Renal cortex interstitium (tissue), 11 donors: ENCODE measurements around the gene KAT6B. TPM values are rescaled to one million over a fixed set of nuclear protein-coding genes. Genes with fewer than 3 reads are reported as not detected.
A peak's percentile ranks its signal among the peaks of the same experiment; 100 is the strongest.

ENCODE experiments used
- DNase-seq, 11 donors: peaks; one replicate each; pipeline ENCODE4 v3.0.0-alpha.2; 2013; ENCODE audit warnings: low read depth in 9 of 11, low spot score in 4 of 11; ENCODE audit errors: extremely low read depth in 1 of 11
- polyA plus RNA-seq, 3 donors: library from polyadenylated mRNA; unstranded; fragments of 120-200 nt; gene quantifications; one replicate each; pipeline ENCODE4 v1.2.1, GENCODE V29; 2013; ENCODE audit not compliant: insufficient read length in 3 of 3

KAT6B gene
- polyA plus RNA-seq, 3 donors: 43.6 to 46.5 (median 44.0) TPM

DNA sequence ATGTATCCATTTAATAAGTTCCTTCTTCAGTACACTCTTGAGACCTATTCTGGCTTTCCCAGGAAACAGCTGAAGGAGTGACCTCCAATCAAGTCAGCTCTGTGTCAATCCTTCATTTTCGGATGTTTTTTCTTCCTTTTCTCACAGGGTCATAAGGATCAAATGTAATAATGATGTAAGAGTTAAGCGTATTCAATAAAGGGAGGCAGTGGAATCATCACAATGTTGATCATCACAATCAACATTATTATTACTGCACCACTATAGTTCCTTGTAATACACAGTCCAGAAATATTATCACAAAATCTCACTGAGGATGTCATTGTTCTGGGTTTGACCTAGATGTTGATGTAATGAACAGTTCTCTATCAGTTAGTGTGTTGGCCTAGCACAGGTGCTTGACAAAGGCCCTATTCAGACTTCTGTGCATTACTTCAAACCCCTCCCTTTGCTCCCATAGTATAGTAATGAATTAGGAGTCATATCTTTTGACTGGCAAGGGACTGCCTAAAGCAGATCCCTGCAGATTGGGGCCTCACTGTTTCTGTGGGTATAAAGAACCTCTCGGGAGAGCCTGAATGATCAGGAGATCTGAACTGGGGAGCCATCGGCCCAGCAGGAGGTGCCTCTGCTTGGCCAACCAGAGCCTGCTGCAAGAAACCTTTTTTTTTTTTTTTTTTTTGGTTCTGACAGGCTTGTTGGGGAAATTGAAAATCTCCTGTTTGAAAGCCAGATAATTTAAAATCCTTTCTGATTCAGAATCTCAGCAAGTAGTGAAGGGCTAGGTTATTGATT lies 100.6 kb downstream of the KAT6B start:
- no peak for DNase-seq

DNA sequence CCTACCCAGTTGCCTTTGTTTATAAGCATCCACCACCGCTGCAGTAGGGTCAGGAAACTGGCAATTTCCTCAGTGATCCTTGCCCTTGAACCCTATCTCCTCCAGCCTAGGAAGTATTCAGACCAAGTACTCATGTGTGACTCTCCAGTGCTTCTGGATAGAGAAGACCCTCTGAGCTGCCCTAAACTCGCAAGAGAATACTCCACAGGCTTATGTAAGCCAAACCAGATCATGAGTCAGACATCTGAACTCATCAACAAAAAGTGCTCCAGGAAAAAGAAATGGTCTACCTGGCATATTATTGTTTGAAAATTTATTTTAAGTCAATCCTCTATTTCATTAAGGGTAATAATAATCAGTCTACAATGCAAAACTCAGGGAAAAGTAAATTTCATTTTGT lies 101.3 kb downstream of the KAT6B start:
- no peak for DNase-seq

DNA sequence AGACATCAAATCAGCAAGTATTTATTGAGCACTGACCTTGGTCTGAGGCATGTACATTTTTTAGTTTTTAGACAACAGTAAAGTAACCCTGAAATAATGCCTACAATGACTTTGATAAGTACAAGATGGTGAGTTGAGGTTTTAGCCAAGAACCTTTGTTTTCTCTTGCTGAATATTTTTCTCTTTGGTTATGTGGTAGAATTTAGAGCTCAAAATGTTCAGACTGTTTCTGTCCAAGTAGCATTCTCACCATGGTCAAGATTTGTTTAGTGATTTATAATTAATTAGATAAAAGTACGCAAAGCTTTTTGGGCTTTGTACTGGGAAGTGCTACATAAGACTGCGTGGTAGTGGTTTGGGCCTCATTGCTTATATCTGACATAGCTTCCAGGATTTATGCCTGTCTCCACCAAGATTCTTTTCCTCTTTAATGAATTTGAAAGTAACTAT lies 102.4 kb downstream of the KAT6B start:
- DNase-seq: peak in 1 of 11 donors; percentile 34

DNA sequence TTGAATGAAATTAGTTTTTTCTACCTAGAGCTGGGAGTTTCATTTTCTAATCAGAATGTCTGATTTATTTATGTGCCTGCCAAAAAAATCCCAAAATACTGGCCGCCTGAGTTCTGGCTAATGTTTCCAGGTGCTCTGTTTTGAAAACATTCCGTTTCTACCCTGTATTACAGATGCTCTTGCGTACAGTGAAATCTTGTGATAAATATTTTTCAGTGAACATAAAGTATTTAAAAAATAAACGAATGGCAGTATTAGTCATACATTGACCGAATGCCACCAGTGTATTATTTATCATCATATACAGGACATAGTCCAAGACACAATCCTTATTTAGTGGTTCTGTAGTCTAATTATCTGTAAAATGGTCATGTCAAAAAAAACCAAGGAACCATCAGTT lies 102.8 kb downstream of the KAT6B start:
- no peak for DNase-seq

DNA sequence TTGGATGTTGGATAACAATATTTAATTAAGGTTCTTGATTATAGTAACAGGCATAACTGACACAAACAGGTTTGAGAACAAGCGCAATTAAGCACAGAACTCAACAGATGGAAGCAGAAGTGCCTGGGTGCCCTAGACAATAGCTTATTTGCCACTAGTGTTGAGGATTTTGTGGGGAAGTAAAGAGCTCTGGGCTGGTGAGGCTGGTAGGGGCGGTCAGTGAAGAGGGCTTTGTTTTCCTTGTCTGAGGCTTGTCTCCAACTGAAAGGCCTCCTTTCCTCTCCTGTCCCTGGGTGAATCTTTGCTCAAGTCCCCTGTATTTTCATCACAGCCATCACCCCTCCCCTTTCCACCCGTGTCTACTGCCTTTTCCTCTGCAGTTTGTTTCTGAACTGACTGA lies 104.6 kb downstream of the KAT6B start:
- DNase-seq: no peak

DNA sequence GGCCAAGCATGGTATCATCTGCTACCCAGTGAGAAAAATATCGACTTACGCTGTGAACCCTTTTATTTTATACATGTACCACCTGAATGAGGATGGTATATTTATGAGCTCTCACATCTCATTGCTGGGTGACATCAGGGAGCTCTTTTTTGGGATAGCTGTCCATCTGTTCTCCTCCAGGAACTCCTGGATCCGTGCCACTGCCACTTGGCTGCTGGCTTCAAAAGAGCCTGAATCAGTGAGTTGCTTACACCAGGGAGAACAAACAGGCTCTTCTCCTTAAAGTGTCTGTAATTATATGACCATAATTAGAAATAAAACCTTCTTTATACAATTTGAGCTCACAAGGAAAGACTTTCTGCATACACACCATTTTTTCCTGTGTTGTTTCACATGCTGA lies 106.2 kb downstream of the KAT6B start:
- DNase-seq: no peak

DNA sequence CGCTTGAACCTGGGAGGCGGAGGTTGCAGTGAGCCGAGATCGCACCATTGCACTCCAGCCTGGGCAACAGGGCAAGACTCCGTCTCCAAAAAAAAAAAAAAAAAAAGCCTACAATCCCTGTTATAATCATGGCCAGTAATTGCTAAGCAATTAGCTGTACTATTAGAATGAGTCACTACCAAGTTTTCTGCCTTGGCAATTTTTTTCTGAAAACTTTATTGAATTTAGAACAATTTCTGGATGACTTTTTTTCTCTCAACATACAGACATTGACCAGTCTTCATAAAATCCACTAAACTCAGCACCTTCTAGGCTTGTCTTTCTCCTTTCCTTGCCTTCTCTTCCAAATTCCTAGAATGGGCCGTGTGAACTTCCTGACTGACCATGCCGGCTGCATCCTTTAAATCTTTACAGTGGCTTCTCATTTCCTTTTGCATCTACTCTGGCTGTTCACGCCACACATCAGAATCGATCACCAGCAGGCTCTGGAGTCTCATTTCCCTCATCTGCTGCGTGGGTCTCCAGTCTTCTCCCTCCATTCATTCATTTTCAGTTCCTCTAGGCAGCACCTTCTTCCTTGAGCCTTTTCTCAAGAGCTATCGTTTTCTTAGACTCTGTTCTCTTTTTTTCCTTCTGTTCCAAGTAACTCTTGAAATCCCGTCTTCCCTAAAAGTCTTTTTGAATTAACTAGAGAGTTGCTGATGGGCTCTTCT lies 107.9 kb downstream of the KAT6B start:
- DNase-seq: no peak

DNA sequence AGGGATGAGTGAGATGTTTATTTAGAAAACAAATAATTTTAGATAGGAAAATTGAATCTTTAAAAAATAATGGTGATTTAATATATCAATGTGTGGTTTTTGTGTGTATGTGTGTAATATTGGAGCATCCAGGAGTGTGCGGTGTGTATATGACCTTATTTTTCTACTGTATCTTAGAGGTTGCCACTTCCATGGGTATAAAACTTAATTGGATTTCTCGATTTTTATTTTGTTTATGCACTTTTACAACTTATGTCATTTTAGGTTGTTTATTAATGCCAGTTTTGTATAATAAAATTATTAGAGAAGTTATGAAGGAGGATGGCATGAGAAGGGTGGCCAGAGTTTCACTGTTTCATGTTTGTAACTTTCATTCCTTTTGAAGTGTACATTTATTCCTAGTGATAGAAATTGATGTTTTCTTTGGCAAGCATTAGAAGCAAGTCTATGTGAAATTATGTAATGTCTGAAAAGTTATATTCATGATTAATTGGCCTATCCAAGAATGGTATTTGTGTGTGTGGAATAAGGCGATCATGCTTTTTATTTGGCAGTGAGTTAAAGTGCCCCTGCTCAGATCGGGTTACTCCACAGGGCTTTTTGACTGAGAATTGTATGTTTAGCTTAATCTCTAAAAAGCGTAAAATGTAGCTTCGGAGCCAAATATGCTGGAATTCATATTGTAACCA lies 110.3 kb downstream of the KAT6B start:
- peak in 2 of 11 donors; percentile 17 to 27 for DNase-seq

DNA sequence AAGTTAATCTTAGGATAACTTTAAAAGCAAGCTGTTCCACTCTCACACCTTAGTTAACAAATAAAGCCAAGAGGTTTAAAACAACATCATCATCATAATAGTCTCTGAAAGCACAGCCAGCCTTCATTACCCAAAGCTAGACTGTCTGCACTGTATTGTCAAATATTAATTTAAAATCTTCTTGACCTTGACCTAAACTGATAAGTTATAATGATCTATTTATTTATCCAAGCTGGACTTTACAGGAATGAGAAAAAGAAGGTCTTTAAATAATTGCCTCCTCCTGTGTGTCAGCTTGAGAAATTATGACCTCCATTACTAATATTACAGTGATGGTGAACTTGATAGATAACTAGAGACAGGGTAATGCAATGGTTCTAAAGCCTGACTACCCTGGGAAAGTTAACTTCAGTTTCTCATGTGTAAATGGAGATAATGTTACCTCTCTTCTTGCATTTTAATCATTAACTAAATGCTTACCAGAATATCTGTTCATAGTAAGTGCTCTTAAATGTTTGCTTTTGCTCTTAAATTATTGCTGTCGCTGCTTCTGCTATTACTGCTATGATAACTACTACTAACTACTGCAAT lies 111.0 kb downstream of the KAT6B start:
- no peak for DNase-seq

DNA sequence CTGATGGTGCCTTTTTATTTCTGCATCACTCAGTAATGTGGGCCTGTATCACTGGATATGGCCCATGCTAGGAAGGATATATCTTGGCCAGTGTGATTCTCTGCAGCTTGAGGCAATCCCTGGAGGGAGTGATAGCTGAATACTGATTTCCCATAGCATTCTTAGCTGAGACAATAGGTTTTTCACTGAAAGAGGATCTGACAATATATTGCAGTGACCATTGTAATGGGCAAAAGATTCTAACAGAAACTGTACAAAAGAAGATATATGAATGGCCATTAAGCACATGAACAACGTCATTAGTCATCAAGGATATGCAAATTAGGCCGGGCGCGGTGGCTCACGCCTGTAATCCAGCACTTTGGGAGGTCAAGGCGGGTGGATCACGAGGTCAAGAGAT lies 117.8 kb downstream of the KAT6B start:
- no peak for DNase-seq

DNA sequence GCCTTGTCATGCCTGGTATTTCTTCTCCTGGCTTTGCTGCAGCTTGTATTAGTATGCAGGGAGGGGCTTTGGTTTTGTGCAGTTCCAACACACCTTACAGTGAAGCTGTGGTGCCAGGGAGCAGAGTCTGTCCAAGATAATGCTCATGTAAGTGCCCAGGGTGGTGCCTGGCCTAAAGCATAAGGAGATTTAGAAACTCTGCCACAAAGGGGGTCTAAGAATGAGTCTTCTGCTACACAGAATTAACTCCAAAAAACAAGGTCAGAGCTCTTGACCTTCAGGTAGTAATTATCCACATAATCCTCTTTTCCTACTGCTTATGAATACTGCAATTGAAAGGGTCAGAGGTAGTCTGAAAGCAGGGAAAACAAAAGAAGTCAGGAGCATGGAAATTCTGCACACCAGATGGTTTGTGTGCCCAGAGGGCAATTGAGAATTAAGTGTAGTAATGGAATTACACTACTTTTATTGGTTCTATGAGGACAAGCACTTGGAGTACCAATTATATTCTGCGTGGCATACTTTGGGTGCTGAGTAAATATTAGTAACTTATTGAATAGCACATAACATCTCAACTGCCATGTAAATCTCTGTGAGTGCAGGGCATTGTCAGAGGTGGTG lies 121.5 kb downstream of the KAT6B start:
- no peak for DNase-seq

DNA sequence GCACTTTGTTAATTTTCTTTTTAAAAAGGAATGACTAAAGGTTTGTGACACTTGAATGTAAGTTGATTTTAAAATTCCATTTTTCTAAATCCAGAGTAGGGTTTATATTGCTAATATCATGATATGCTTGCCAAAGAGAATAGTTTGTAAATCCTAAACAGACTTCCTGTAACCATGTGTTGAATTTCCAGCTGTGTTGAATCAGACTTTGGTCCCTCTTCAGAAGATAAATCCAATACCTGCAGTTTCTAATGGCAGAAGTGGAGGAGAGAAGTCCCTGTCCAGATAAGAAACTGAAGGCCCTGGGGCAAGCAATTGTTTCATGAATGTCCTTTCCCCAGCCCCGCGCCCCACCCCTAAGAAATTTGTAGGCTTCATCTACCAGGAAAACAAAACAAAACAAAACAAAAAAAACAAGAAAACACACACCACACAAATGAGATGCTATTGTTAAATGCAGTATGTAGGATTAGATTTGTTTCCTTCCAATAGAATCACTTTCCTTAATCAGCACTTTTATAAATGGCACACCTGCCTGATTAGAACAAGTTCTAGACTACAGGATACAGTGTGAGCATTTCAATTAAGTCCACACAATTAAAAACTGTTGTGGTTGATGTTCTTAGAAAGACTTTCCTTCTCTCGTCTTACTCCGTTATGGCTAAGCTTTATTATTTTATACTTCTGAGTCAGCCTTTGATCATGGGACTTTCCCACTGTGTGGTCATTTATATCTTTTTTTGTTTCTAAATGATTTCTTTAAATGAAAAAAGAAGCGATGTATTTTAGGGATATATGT lies 122.8 kb downstream of the KAT6B start:
- no peak for DNase-seq

DNA sequence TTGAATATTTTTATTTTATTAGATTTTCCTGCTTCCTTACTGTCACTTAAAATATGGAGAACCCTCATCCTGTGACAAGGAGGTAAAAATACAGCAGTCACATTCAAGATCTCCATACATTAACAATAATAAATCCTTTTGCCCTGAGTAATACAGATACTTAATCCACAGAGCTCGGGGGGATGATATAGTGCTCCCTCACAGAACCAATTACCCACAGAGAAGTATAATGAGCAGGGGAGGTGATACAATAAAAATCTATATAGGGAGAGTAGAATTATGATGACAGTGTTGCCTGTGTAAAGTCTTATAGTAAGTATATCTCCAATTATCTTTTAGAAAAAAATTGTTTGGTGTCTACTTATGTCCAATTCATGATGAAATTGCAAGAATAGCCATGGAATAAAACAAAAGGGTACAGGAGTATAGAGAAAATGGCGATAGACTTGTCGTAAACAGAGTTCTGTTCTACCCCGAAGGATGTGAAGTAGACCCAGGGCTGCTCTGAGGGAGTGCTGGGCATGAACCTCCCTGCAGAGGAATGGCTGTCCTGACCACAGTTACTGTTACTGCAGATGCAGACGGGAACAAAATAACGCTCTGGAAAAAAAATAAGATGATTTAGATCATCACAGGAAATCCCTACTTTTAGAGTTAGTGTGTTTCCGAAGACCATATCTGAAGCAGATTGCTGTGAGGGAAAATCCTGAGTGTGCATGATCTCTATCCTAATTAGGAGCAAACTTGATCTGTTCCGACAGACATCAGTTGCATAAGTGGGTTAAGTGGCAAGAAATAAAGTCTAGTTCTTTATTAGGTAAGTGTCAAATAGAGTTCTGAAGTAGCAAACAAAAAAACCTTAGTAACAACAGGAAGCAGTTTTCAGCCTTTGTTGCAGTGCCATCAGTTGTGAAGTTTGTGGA lies 123.7 kb downstream of the KAT6B start:
- no peak for DNase-seq

DNA sequence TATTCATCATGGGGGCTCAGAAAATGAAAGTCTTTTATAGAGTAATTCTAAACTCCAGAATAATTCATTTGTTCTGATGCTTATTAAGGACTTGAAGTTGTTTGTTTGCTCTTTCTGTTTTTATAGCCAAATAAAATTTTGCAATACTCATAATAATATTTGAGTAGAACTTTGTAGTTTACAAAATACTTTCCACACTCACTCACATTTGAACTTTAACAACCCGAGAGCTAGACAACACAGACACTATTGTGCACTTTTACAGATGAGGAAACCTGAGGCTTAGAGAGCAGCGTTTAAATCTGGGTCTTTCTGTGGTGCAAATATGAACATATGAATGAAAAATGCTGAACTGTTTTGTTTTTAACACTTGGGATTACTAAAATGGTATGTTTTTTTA lies 126.8 kb downstream of the KAT6B start:
- DNase-seq: no peak

DNA sequence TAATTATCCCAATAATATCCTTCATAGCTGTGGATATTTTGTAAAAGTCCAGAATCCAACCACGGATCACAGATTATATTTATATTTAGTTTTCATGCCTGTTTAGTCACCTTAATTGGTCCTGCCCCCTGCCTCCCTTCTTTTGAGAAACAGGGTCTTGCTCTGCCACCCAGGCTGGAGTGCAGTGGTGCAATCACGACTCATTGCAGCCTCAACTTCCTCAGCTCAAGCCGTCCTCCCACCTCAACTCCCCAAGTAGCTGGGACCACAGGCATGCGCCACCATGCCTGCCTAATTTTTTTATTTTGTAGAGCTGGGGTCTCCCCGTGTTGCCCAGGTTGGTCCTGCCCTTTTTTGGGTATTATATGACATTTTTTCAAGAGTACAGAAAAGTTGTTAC lies 129.4 kb downstream of the KAT6B start:
- DNase-seq: no peak

DNA sequence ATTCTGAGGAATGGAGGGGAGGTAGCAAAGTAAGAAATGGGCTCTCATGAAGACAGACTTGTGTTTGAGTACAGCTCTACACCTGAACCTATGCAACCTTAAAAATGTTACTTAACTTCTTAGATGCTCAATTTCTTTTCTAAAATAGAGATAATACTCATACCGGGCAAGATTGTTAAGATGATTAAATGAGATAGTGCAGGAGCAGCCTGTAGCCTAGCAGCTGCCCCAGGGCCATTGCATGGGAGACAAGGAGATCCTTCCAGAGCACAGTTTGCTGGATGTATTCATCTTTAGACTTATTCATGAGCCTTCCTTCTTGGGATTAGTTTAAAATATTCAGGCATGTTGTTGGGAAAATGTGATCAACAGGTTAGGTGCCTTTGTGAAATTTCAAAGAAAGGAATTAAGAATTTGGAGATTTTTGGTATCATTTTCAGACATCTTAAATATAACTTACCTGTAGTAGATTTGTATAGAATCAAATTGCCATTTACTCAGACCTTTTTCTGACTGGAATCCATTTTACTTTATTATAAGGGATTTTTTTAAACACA lies 130.2 kb downstream of the KAT6B start:
- DNase-seq: no peak

DNA sequence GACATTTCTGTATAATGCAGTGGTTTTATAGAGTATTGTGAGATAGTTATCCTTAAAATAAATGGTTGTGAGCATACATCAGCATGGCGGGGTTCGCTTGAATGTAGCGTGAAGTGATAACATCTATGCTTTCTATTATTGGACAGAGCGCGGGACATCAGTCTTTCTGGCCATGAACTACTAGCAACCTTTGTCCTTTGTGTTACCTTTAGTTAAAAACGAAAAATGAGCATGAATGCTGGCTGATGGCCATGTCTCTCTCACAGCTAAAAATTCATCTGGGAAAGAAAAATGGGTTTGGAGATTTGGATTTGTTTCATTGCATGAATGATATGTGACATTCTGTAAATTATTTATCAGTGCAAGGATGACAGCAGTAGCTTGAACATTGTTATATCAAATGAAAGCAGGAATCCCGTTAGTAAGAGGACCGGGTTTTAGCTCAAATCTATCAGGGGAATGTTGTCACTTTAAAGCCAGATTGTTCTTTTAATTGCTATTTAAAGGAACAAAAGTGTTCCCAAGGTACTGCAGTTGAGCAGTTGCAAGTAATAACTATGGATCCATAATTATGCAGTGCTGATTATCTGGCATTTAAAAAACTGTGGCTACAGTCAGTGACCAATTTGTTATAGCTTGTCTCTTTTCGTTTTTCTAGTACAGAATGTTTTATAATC lies 131.0 kb downstream of the KAT6B start:
- no peak for DNase-seq
